Measurements from ENCODE around the gene USHBP1. TPM values are rescaled to one million over a fixed set of nuclear protein-coding genes. Genes with fewer than 3 reads are reported as not detected.

Gene USHBP1
- total RNA-seq, 1 donor from 2014 or later, result not detected

- H3K27me3 Mint-ChIP-seq (ENCODE audit: unreplicated experiment), result no peaks in the 10 kb centered on the region
- H3K36me3 Mint-ChIP-seq (ENCODE audit: unreplicated experiment), result no peaks in the 10 kb centered on the region
- TF ChIP-seq, protein P1, sequence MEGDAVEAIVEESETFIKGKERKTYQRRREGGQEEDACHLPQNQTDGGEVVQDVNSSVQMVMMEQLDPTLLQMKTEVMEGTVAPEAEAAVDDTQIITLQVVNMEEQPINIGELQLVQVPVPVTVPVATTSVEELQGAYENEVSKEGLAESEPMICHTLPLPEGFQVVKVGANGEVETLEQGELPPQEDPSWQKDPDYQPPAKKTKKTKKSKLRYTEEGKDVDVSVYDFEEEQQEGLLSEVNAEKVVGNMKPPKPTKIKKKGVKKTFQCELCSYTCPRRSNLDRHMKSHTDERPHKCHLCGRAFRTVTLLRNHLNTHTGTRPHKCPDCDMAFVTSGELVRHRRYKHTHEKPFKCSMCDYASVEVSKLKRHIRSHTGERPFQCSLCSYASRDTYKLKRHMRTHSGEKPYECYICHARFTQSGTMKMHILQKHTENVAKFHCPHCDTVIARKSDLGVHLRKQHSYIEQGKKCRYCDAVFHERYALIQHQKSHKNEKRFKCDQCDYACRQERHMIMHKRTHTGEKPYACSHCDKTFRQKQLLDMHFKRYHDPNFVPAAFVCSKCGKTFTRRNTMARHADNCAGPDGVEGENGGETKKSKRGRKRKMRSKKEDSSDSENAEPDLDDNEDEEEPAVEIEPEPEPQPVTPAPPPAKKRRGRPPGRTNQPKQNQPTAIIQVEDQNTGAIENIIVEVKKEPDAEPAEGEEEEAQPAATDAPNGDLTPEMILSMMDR (IDR thresholded peaks at IDR 0.05; ENCODE audit: partially characterized antibody, unreplicated experiment), result peak; percentile 10
- H3K9me3 Mint-ChIP-seq (ENCODE audit: unreplicated experiment), result peaks cover 3% of the 10 kb centered on the region
- DNase-seq, result peak; percentile 83
- no peaks in the 10 kb centered on the region for H3K4me1 Mint-ChIP-seq (ENCODE audit: low read depth, unreplicated experiment)
- no peak overlapping the region for H3K4me3 Mint-ChIP-seq (ENCODE audit: unreplicated experiment)
- H3K27ac Mint-ChIP-seq (ENCODE audit: unreplicated experiment), result no peak overlapping the region
Observed at GRCh38 chr19:17289489-17289888, 24.9 kb upstream of the USHBP1 start.

DNA sequence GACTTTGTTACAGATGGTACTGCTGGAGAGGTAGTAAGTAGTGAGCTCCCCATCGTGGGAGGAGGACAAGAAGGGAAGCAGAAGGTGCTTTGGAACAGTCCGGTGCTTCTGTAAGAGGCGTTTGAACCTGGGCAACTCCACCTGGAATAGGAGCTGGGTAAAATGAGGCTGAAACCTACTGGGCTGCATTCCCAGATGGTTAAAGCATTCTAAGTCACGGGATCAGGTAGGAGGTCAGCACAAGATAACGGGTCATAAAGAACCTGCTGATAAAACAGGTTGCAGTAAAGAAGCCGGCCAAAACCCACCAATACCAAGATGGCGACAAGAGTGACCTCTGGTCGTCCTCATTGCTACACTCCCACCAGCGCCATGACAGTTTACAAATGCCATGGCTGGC, 22.2 kb upstream of the USHBP1 start:
- Mint-ChIP-seq H3K36me3 (ENCODE audit: unreplicated experiment) (no peaks in the 10 kb centered on the region), H3K4me3 (ENCODE audit: unreplicated experiment) (no peak overlapping the region), H3K9me3 (ENCODE audit: unreplicated experiment) (peaks cover 6% of the 10 kb centered on the region), H3K4me1 (ENCODE audit: low read depth, unreplicated experiment) (peaks cover 2% of the 10 kb centered on the region), H3K27ac (ENCODE audit: unreplicated experiment) (no peak overlapping the region), H3K27me3 (ENCODE audit: unreplicated experiment) (no peaks in the 10 kb centered on the region)
- TF ChIP-seq, protein P1 (IDR thresholded peaks at IDR 0.05; ENCODE audit: partially characterized antibody, unreplicated experiment), result no peak
- no peak for DNase-seq

DNA sequence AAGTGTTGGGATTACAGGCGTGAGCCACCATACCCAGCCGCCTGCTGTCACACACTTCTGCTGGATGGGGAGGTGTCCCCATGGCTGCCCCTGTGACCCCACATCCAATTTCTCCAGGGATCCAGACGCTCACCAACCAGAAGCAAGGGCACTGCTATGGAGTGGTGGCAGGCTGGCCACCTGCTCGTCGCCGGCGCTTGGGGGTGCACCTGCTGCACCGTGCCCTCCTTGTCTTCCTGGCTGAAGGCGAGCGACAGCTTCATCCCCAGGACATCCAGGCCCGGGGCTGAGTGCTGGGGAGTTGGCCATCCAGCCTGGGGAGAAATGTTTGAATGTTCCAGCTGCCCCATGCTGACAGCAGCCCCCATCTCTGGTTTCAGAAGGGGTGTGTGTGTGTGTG, 21.7 kb upstream of the USHBP1 start:
- H3K9me3 Mint-ChIP-seq (ENCODE audit: unreplicated experiment), result peaks cover 6% of the 10 kb centered on the region
- H3K4me3 Mint-ChIP-seq (ENCODE audit: unreplicated experiment), result no peak overlapping the region
- DNase-seq, result no peak
- TF ChIP-seq, protein P1 (IDR thresholded peaks at IDR 0.05; ENCODE audit: partially characterized antibody, unreplicated experiment), result no peak
- H3K27ac Mint-ChIP-seq (ENCODE audit: unreplicated experiment), result no peak overlapping the region
- no peaks in the 10 kb centered on the region for H3K27me3 Mint-ChIP-seq (ENCODE audit: unreplicated experiment)
- H3K4me1 Mint-ChIP-seq (ENCODE audit: low read depth, unreplicated experiment), result peaks cover 2% of the 10 kb centered on the region
- no peaks in the 10 kb centered on the region for H3K36me3 Mint-ChIP-seq (ENCODE audit: unreplicated experiment)

DNA sequence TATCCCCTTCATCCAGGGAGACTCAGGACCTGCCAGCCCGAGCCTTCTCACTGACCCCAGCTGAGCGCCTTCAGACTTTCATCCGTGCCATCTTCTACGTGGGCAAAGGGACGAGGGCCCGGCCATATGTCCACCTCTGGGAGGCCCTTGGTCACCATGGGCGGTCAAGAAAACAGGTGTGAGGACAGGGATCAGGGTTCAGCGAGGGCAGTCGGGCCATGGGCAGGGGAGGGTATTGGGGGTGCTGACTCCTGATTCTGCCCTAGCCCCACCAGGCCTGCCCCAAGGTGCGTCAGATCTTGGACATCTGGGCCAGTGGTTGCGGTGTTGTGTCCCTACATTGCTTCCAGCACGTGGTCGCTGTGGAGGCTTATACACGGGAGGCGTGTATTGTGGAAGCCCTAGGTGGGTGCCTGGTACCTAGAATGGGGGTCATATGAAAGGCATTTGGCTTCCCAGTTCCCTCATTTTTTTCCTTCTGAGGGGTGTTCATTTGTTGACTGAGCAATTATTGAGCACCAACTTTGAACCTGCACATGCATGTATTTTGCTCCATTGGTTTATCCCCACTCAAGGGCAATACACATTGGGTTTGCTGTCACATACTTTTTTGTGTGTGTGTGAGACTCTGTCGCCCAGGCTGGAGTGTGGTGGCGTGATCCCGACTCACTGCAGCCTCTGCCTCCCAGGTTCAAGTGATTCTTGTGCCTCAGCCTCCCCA, 21.0 kb upstream of the USHBP1 start:
- Mint-ChIP-seq H3K9me3 (ENCODE audit: unreplicated experiment) (peaks cover 6% of the 10 kb centered on the region), H3K27ac (ENCODE audit: unreplicated experiment) (no peak overlapping the region), H3K4me3 (ENCODE audit: unreplicated experiment) (no peak overlapping the region), H3K27me3 (ENCODE audit: unreplicated experiment) (no peaks in the 10 kb centered on the region), H3K4me1 (ENCODE audit: low read depth, unreplicated experiment) (peaks cover 2% of the 10 kb centered on the region), H3K36me3 (ENCODE audit: unreplicated experiment) (no peaks in the 10 kb centered on the region)
- no peak for DNase-seq
- TF ChIP-seq, protein P1 (IDR thresholded peaks at IDR 0.05; ENCODE audit: partially characterized antibody, unreplicated experiment), result no peak

DNA sequence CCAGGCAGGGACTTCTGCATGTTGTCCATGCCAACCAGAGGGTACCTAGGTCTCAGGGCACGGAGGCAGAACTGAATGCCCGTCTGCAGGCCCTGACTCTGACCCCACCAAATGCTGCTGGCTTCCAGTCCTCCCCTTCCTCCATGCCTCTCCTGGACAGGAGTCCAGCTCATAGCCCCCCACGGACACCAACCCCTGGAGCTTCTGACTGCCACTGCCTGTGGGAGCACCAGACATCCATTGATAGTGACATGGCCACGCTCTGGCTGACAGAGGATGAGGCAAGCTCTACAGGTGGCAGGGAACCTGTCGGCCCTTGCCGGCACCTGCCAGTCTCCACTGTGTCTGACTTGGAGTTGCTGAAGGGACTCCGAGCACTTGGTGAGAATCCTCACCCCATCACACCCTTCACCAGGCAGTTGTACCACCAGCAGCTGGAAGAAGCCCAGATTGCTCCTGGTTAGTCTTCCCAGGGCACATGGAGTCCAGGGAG, 19.0 kb upstream of the USHBP1 start:
- no peak overlapping the region for H3K4me3 Mint-ChIP-seq (ENCODE audit: unreplicated experiment)

More for the DNA sequence above, 19.0 kb upstream of the USHBP1 start:
- H3K9me3 Mint-ChIP-seq (ENCODE audit: unreplicated experiment), result peaks cover 2% of the 10 kb centered on the region
- H3K36me3 Mint-ChIP-seq (ENCODE audit: unreplicated experiment), result no peaks in the 10 kb centered on the region
- H3K27ac Mint-ChIP-seq (ENCODE audit: unreplicated experiment), result no peak overlapping the region
- peaks cover 2% of the 10 kb centered on the region for H3K4me1 Mint-ChIP-seq (ENCODE audit: low read depth, unreplicated experiment)
- H3K27me3 Mint-ChIP-seq (ENCODE audit: unreplicated experiment), result peaks cover 2% of the 10 kb centered on the region
- TF ChIP-seq, protein P1 (IDR thresholded peaks at IDR 0.05; ENCODE audit: partially characterized antibody, unreplicated experiment), result no peak
- DNase-seq, result no peak

Data from glutamatergic neuron (in vitro differentiated cells).